HG02588 (cell line): ENCODE data around the gene HACD1.

Experiments used
- ATAC-seq: cut with Tn5 transposase; IDR thresholded peaks from one replicate; pipeline ENCODE4 v1.9.1; 2021; ENCODE audit warnings: mild to moderate bottlenecking, moderate library complexity; ENCODE audit not compliant: unreplicated experiment

Gene HACD1

GRCh38 chr10:17617031-17617911 is at the start of gene HACD1:
Gene HACD1, minus strand, starts transcription at chr10:17617374. Its CDS starts 35 bp downstream, at chr10:17617339.
- ATAC-seq = peak; percentile 51

DNA sequence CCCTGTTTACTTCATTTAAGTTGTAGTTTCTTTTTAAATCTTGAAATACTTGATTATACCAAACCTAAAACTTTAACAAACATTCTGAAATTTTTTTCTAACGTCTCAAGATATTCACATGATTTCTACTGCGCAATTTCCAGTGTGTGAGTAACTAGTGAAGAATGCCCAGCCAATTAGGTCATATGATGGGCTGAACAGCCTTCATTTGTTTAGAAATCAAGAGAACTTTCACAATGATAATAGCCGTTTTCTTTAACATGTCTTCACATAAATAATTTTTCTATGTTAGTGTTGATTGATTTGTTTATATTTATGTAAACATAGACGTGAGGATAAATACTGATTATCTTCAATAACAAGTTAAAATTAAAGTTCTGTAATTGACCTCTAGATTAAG is 48.6 kb upstream of the HACD1 start:
- no peak for ATAC-seq

- ATAC-seq = no peak
Observed at GRCh38 chr10:17663450-17663849, 46.3 kb upstream of the HACD1 start.

GRCh38 chr10:17662193-17663138 is 45.3 kb upstream of the HACD1 start:
- ATAC-seq = no peak

DNA sequence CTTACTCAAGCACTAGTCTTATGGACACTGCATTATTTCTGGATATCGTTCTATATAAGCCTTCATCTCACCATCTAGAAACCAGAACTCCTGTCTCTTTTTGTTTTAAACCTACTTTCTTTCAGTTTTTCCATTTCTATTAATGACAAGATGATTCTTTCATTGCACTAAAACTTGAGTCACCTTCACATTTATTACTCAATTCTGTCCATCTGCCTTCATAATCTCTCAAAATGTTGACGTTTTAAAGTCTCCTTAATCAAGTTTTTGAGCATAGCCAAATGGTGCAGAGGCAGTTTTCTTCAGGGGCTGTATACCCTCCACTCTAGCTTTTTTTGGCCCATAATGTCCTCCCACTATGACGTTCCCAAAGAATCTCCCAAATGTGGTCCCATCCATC is 44.3 kb upstream of the HACD1 start:
- ATAC-seq = no peak

- no peak for ATAC-seq
Observed at GRCh38 chr10:17660921-17661320, 43.7 kb upstream of the HACD1 start.

GRCh38 chr10:17659365-17659764 is 42.2 kb upstream of the HACD1 start:
- ATAC-seq = no peak

- no peak for ATAC-seq
Observed at GRCh38 chr10:17657103-17657500, 39.9 kb upstream of the HACD1 start.

- ATAC-seq = peak; percentile 83
Observed at GRCh38 chr10:17655567-17656146, 38.5 kb upstream of the HACD1 start.

- no peak for ATAC-seq
Observed at GRCh38 chr10:17655009-17655408, 37.8 kb upstream of the HACD1 start.

GRCh38 chr10:17652585-17652984 is 35.4 kb upstream of the HACD1 start:
- ATAC-seq = no peak

DNA sequence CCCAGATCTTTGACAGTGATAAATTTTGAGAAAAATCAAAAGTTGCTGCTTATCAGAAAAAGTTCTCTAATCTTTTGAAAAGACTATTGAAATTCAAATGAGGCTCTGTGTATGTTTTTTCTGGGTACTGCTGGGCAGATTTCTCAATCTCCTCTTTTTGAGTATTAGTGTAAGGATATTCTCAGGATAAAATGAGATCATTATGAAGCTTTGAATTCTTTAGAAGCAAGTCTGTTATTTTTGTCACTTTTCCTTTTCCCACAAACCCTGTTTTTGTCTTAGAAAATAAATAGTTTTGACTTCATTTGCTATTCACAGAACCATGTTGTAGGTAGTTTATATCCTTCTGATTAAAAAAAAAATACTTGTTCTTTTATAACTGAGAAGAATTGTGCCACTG is 34.7 kb upstream of the HACD1 start:
- ATAC-seq = no peak

DNA sequence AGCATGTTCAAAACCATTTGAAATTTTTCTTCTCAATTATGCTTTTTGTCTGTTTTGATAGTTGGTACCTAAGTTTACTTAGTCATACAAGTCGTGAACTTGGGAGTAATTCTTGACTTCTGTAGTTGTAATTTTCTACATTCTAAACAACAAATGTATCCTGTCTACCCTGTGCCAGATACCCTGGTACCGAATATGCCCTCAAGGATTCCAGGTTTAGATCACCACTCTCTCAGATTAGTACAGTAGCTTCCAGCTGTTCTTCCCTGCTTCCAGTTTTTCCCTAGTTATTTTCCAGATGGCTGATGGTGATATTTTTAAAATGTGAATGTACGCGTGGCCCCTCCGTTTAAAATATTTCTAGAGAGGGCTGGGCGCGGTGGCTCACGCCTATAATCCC is 33.2 kb upstream of the HACD1 start:
- no peak for ATAC-seq

GRCh38 chr10:17649836-17650235 is 32.7 kb upstream of the HACD1 start:
- no peak for ATAC-seq

GRCh38 chr10:17649052-17649451 is 31.9 kb upstream of the HACD1 start:
- no peak for ATAC-seq

GRCh38 chr10:17648243-17649035 is 31.3 kb upstream of the HACD1 start:
- no peak for ATAC-seq

DNA sequence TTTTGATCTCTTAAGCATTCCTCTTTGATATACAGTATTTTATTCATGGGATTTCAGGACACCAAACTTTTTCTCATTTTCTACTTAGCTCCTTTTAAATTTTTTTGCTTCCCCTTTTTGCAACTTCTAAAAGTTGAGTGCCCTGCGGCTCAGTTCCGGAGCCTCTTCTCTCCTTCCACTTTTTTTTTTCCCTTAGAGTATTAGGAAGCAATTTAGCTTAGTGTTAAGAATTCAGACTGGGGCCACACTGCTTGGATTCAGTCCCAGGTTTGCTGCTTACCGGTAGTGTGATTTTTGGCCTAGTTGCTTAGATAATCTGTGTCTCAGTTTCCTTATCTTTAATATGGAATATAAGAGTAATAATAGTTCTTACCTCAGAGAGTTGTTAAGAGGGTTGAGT is 30.2 kb upstream of the HACD1 start:
- ATAC-seq = no peak

DNA sequence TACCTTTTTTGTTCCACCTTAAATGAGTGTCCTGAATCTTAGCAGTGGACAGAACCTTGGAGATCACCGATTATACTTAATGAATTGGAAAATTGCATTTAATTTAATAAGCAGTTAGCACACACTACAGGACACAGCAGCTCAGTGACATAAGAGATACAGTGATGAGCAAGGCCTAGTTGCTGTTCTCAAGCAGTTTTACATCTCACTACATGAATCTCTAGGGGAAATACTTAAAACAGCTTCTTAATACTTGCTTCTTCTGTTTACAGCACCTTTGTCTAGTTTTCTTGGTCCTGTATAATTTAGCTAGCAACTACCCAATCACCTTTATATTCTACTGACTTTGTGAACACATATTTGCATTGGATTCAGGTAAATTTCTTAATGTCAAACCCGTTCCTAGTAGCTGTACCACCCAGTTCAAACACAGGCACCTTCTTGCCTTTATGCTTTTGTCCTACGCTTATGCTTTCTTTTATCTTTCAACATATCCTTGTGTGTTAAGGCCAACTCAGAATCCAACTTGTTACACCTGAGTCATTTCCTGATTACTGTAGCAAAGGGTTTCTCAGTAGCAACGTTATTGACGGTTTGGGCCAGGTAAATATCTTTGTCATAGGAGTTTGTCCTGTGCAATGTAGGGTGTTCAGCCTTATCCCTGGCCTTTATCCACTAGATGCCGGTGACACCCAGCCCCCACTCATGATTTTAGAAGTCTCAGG is 28.6 kb upstream of the HACD1 start:
- no peak for ATAC-seq

DNA sequence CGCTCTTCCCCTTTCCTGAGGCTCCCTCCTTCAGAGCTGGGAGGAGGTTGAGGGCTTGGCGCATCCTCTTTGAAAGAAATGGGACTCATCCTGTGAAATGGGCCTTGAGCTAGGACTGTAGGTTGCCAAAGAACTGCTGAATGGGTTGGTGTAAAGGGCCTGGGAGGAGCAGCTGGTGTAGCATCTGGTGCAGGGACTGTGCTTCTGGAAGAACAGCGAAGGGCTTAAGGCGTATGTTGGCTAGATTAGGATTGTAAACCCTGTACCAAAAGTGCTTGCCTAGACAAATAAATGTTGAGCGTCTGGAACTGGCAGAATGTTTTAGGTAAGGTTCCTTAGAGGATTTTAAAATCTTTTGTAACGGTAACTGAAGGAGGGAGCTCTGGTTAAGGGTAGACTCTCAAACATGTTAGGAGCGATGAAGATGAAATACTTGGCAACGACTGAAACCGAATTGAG is 27.3 kb upstream of the HACD1 start:
- ATAC-seq = peak; percentile 28
